COLO668 (cell line): ENCODE results near the gene NTRK1.
A peak's percentile ranks its signal among the peaks of the same experiment; 100 is the strongest.

ENCODE experiments used
- DNase-seq: peaks from one replicate; lab custom pipeline; 2025; ENCODE audit not compliant: unreplicated experiment; lab: John Stamatoyannopoulos, UW

The NTRK1 gene

GRCh38 chr1:156879876-156880275 lies 19.2 kb downstream of the NTRK1 start:
- DNase-seq: no peak

- no peak for DNase-seq
These were observed 19.8 kb downstream of the NTRK1 start for GRCh38 chr1:156880473-156880872.

GRCh38 chr1:156881101-156881500 lies 20.4 kb downstream of the NTRK1 start:
- DNase-seq: no peak

- no peak for DNase-seq
These were observed 21.0 kb downstream of the NTRK1 start for GRCh38 chr1:156881663-156882062.

GRCh38 chr1:156882543-156882942 lies 21.9 kb downstream of the NTRK1 start:
- no peak for DNase-seq

- DNase-seq: no peak
These were observed 23.3 kb downstream of the NTRK1 start for GRCh38 chr1:156883919-156884318.

- no peak for DNase-seq
These were observed 24.0 kb downstream of the NTRK1 start for GRCh38 chr1:156884560-156885184.

GRCh38 chr1:156885314-156885713 lies 24.6 kb downstream of the NTRK1 start:
- no peak for DNase-seq

GRCh38 chr1:156885880-156886355 lies 25.3 kb downstream of the NTRK1 start:
- DNase-seq: no peak

- no peak for DNase-seq
These were observed 26.1 kb downstream of the NTRK1 start for GRCh38 chr1:156886583-156887281.

- DNase-seq: no peak
These were observed 26.7 kb downstream of the NTRK1 start for GRCh38 chr1:156887317-156887716.

GRCh38 chr1:156887734-156888133 lies 27.1 kb downstream of the NTRK1 start:
- no peak for DNase-seq

- DNase-seq: peak; percentile 80
These were observed 29.3 kb downstream of the NTRK1 start for GRCh38 chr1:156889802-156890580.

GRCh38 chr1:156892190-156893047 lies 31.8 kb downstream of the NTRK1 start:
- peak; percentile 84 for DNase-seq

- no peak for DNase-seq
These were observed 32.6 kb downstream of the NTRK1 start, which contains the start of gene PEAR1 for GRCh38 chr1:156893048-156893953. TSS of gene PEAR1 (plus strand) at chr1:156893718. CDS start at chr1:156903927, 10,209 bp downstream.

GRCh38 chr1:156894001-156894400 lies 33.3 kb downstream of the NTRK1 start:
- no peak for DNase-seq

- no peak for DNase-seq
These were observed 34.2 kb downstream of the NTRK1 start for GRCh38 chr1:156894711-156895454.

- DNase-seq: no peak
These were observed 34.8 kb downstream of the NTRK1 start for GRCh38 chr1:156895455-156895812.

- DNase-seq: no peak
These were observed 35.3 kb downstream of the NTRK1 start for GRCh38 chr1:156895927-156896326.
